Measurements from ENCODE around the gene MMP25.

Gene MMP25

DNA sequence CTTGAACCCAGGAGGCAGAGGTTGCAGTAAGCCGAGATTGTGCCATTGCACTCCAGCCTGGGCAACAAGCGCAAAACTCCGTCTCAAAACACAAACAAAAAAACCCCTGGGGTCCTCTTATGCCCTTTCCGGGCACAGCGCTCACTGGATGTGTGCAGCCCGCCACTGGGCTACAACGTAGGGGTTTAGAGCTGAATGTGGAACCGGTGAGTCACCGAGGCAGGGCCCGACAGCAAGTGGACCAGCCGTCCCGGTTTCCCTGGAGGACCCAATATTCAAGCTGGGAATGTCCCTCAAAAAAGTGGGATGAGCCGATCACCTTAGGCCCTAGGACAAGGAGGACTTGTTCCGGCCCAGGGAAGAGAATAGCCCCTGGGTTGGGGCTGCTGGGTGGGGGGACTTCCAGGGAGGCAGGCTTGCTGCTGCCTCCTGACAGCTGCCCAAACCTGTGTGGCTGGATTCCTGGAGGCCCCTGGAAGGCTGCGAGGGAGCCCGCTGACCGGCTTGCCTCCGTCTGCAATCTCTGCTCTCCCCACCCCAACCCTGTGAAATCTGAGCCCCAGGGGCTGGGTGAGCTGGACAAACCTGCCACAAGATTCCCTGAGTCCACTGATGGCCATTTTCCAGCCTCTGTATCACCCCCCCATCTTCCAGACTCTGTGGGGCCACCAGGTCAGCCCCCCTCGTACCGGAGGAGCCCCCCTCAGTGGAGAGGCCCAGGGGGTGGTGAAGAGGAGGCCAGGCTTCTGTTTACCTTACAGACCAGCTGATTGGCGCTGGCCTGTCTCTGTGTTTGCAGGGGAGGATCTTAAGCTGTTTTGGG is 36.6 kb upstream of the MMP25 start:
- H3K4me3 ChIP-seq (ENCODE audit: low read depth, low read length) = peak overlapping the region; percentile 50

DNA sequence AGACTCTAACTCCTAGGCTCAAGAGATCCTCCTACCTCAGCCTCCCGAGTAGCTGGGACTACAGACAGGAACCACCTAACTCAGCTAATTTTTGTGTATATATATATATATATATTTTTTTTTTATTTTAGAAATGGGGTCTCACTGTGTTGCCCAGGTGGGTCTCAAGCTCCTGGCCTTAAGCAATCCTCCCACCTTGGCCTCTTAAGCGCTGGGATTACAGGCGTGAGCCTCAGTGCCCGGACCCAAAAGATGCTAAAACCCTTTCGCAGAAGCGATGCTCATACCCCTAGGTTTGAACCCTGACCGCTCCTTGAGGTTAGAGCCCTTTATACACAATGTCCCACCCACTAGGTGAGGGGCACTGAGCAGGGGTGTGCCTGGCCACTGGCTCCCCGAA is 35.9 kb upstream of the MMP25 start:
- H3K4me1 ChIP-seq (ENCODE audit: control insufficient read depth, insufficient read depth, low read length) = peaks cover 77% of the 10 kb centered on the region
- no peak overlapping the region for H3K9ac ChIP-seq (ENCODE audit: low read length)
- peaks cover 38% of the 10 kb centered on the region for H3K27me3 ChIP-seq (ENCODE audit: control insufficient read depth, insufficient read depth, low read length)
- H3K4me3 ChIP-seq (ENCODE audit: low read depth, low read length) = no peak overlapping the region; the same call in 1 of the 2 replicates
- H3K36me3 ChIP-seq (ENCODE audit: control insufficient read depth, insufficient read depth, low read length) = peaks cover 8% of the 10 kb centered on the region
- no peaks in the 10 kb centered on the region for H3K9me3 ChIP-seq (ENCODE audit: control insufficient read depth, insufficient read depth, low read depth, low read length)
- 0 out of 2 replicates have a peak overlapping the region, but pooled peaks have one; percentile 95 for H3K27ac ChIP-seq (ENCODE audit: low read depth, low read length)

More for the DNA sequence above, 36.6 kb upstream of the MMP25 start:
- peak overlapping the region; percentile 95 for H3K27ac ChIP-seq (ENCODE audit: low read depth, low read length)
- H3K36me3 ChIP-seq (ENCODE audit: control insufficient read depth, insufficient read depth, low read length) = peaks cover 1% of the 10 kb centered on the region
- peaks cover 76% of the 10 kb centered on the region for H3K4me1 ChIP-seq (ENCODE audit: control insufficient read depth, insufficient read depth, low read length)
- H3K9ac ChIP-seq (ENCODE audit: low read length) = peak overlapping the region; percentile 95
- peaks cover 41% of the 10 kb centered on the region for H3K27me3 ChIP-seq (ENCODE audit: control insufficient read depth, insufficient read depth, low read length)
- H3K9me3 ChIP-seq (ENCODE audit: control insufficient read depth, insufficient read depth, low read depth, low read length) = no peaks in the 10 kb centered on the region

DNA sequence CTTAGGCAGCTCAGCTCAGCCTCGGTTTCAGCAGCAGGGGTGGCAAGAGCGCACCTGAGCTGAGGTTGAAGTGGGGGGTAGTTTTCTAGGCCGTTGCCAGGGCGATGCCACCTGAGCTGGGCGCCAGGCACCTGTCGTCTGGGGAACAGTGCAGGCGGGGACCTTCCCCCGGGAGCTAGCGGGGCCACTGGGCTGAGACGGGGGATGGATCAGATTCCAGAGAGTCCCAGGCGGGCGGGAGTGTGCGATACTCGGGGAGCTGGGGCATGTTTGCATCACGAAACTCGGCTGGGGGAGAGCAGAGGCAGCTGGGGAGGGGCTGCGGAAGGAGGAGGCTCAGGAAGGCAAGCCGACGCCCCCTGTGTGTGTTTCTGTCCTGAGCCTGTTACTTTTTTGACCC is 34.1 kb upstream of the MMP25 start:
- H3K4me3 ChIP-seq (ENCODE audit: low read depth, low read length) = peak overlapping the region; percentile 51
- no peak overlapping the region for H3K27ac ChIP-seq (ENCODE audit: low read depth, low read length)
- H3K9me3 ChIP-seq (ENCODE audit: control insufficient read depth, insufficient read depth, low read depth, low read length) = no peaks in the 10 kb centered on the region
- H3K36me3 ChIP-seq (ENCODE audit: control insufficient read depth, insufficient read depth, low read length) = peaks cover 16% of the 10 kb centered on the region
- H3K4me1 ChIP-seq (ENCODE audit: control insufficient read depth, insufficient read depth, low read length) = peaks cover 69% of the 10 kb centered on the region
- peak overlapping the region; percentile 1 for H3K9ac ChIP-seq (ENCODE audit: low read length)
- peaks cover 29% of the 10 kb centered on the region for H3K27me3 ChIP-seq (ENCODE audit: control insufficient read depth, insufficient read depth, low read length)

DNA sequence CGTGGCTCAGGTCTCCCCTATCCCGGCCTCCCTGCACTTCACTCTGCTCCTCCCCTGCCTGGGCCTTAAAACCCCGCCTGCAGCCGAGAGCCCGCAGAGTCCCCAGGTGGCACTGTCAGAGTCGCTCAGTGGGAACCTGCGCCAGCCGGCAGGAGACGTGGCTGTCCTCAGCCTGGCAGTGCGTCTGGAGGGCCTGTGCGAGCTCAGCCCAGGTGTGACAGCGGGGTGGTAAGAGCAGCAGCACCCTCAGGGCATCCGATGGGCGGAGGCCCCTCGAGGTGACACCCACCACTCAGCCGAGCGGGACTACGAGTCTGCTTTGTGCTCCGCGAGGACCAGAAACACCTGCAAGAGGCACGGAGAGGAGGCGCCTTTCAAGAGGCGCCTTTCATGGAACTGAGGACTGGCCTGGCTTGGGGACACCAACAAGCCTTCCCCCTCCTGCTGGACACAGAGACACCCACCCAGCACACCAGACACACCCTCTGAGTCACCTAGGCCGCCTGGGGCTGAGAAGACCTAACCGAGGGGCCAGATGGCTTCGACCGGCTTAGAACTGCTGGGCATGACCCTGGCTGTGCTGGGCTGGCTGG is 33.4 kb upstream of the MMP25 start, which contains the start of gene CLDN9:
CLDN9 (plus strand) TSS at position 96 of the 593 bp plus-strand sequence; CDS start at position 536, 440 bp downstream.
- Histone ChIP-seq H3K4me1 (ENCODE audit: control insufficient read depth, insufficient read depth, low read length) (peaks cover 62% of the 10 kb centered on the region), H3K27me3 (ENCODE audit: control insufficient read depth, insufficient read depth, low read length) (peaks cover 29% of the 10 kb centered on the region), H3K27ac (ENCODE audit: low read depth, low read length) (no peak within 1 kb of the TSS), H3K9me3 (ENCODE audit: control insufficient read depth, insufficient read depth, low read depth, low read length) (no peaks in the 10 kb centered on the region), H3K36me3 (ENCODE audit: control insufficient read depth, insufficient read depth, low read length) (peaks cover 16% of the 10 kb centered on the region), H3K4me3 (ENCODE audit: low read depth, low read length) (peak within 1 kb of the TSS; percentile 51), H3K9ac (ENCODE audit: low read length) (peak within 1 kb of the TSS; percentile 53)

DNA sequence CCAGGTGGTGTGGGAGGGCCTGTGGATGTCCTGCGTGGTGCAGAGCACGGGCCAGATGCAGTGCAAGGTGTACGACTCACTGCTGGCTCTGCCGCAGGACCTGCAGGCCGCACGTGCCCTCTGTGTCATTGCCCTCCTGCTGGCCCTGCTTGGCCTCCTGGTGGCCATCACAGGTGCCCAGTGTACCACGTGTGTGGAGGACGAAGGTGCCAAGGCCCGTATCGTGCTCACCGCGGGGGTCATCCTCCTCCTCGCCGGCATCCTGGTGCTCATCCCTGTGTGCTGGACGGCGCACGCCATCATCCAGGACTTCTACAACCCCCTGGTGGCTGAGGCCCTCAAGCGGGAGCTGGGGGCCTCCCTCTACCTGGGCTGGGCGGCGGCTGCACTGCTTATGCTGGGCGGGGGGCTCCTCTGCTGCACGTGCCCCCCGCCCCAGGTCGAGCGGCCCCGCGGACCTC is 32.8 kb upstream of the MMP25 start:
- Histone ChIP-seq H3K27ac (ENCODE audit: low read depth, low read length) (no peak overlapping the region), H3K4me1 (ENCODE audit: control insufficient read depth, insufficient read depth, low read length) (peaks cover 62% of the 10 kb centered on the region), H3K36me3 (ENCODE audit: control insufficient read depth, insufficient read depth, low read length) (peaks cover 16% of the 10 kb centered on the region), H3K27me3 (ENCODE audit: control insufficient read depth, insufficient read depth, low read length) (peaks cover 29% of the 10 kb centered on the region), H3K9ac (ENCODE audit: low read length) (peak overlapping the region; percentile 53), H3K4me3 (ENCODE audit: low read depth, low read length) (peak overlapping the region; percentile 51), H3K9me3 (ENCODE audit: control insufficient read depth, insufficient read depth, low read depth, low read length) (no peaks in the 10 kb centered on the region)

DNA sequence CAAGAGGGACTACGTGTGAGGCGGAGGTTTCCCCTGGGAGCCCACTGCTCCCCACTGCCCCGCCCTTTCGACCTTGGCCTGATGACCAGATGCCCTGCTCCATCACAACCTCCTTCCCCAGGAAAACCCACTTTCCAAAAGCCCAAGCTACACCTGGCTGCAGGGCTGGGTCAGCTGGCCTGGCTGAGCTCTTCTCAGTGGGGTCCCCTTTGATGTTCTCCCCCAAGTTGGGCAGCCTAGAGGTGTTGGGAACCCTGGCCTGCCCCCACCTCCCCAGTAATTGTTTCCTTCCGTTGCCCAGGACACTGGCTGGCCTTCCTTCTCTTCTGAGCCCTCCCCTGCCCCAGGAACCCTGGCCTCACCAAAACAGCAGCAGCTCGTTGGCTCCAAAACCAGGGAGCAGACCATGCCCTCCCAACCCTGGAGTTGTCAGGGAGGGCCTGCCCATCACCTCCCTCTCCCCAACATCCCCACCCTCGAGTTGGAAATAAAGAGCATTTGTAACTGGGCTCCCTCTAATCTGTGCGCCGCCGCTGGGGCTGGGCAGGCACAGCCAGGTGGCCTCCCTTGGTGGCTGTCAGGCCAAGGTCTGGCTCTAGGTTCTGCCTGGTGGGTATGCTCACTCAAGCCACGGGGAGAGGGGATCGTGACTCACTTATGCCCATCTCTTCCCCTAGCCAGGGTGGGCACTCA is 32.2 kb upstream of the MMP25 start:
- H3K4me1 ChIP-seq (ENCODE audit: control insufficient read depth, insufficient read depth, low read length) = peaks cover 57% of the 10 kb centered on the region

DNA sequence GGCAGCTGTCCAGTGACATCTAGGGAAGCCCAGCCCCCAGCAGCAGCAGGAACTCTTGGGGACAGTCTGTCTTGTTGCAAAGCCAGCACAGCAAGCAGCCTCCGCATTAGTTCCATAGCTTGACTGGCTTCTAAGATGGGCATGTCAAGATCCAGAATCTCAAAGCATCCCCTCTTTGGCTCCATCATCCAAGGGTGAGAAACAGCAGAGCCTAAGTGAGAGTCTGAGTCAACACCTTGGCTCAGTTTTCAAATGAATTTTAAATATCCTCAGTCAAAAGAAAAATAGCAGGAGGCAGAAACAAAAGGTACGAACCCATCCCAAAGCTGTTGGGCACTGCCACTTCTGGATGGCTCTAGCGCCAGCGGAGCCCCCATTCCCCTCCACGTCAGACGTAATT is 31.4 kb upstream of the MMP25 start:
- Histone ChIP-seq H3K36me3 (ENCODE audit: control insufficient read depth, insufficient read depth, low read length) (peaks cover 16% of the 10 kb centered on the region), H3K27ac (ENCODE audit: low read depth, low read length) (no peak overlapping the region), H3K4me3 (ENCODE audit: low read depth, low read length) (no peak overlapping the region), H3K9me3 (ENCODE audit: control insufficient read depth, insufficient read depth, low read depth, low read length) (no peaks in the 10 kb centered on the region), H3K4me1 (ENCODE audit: control insufficient read depth, insufficient read depth, low read length) (peaks cover 52% of the 10 kb centered on the region), H3K9ac (ENCODE audit: low read length) (no peak overlapping the region), H3K27me3 (ENCODE audit: control insufficient read depth, insufficient read depth, low read length) (peaks cover 29% of the 10 kb centered on the region)

More for the DNA sequence above, 32.2 kb upstream of the MMP25 start:
- Histone ChIP-seq H3K4me3 (ENCODE audit: low read depth, low read length) (0 out of 2 replicates have a peak overlapping the region, but pooled peaks have one; percentile 51), H3K27me3 (ENCODE audit: control insufficient read depth, insufficient read depth, low read length) (peaks cover 29% of the 10 kb centered on the region), H3K9me3 (ENCODE audit: control insufficient read depth, insufficient read depth, low read depth, low read length) (no peaks in the 10 kb centered on the region), H3K9ac (ENCODE audit: low read length) (no peak overlapping the region), H3K36me3 (ENCODE audit: control insufficient read depth, insufficient read depth, low read length) (peaks cover 16% of the 10 kb centered on the region), H3K27ac (ENCODE audit: low read depth, low read length) (no peak overlapping the region)

DNA sequence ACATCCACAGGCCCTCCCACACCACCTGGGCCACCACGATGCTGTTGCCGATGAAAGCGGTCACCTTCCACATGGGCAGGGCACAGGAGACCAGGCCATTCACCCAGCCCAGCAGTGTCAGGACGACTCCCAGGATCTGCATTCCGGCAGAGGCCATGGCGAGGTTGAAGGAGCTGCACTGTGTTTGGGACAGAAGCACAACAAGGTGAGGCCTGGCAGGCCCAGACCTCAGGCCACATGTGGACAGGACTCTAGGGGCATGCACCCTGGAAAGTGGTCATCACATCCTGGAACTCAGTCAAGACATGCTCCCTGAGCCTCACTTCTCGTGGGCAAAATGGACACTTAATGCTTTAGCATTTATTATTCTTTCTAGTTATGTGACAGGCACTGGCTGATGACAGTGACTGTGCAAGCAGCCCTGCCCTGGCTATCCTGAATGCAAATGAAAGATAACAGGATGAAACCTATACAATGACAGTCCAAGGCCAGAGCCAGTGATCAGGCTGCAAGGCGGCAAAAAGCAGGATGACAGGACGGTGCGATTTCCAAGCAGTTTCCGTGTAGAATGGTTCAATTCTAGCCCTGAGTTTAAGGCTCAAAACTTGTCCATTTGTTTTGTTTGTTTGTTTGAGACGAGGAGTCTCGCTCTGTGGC is 30.4 kb upstream of the MMP25 start:
- H3K4me3 ChIP-seq (ENCODE audit: low read depth, low read length) = peak overlapping the region; percentile 22
- H3K4me1 ChIP-seq (ENCODE audit: control insufficient read depth, insufficient read depth, low read length) = peaks cover 46% of the 10 kb centered on the region
- peaks cover 29% of the 10 kb centered on the region for H3K27me3 ChIP-seq (ENCODE audit: control insufficient read depth, insufficient read depth, low read length)
- H3K27ac ChIP-seq (ENCODE audit: low read depth, low read length) = no peak overlapping the region
- no peak overlapping the region for H3K9ac ChIP-seq (ENCODE audit: low read length)
- H3K9me3 ChIP-seq (ENCODE audit: control insufficient read depth, insufficient read depth, low read depth, low read length) = no peaks in the 10 kb centered on the region
- H3K36me3 ChIP-seq (ENCODE audit: control insufficient read depth, insufficient read depth, low read length) = peaks cover 16% of the 10 kb centered on the region

DNA sequence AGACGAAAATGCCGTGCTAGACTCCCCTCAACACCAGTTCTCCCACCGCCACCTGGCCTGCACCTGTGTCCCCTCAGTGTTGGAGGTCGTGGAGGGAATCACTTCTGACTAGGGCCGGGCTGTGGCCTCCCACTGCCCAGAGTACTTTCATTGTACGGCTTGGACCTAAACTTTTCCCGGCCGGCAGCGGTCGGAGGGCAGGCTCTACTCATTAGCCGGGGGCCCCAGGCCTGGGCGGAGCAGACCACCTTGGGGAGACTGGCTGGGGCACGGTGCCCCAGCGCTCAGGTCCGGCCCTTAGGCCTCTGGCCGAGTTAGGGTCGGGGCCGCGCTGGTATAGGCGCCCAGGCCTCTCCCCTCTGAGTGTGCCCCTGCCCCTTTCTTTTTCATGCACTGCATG is 29.0 kb upstream of the MMP25 start:
- H3K27ac ChIP-seq (ENCODE audit: low read depth, low read length) = peak overlapping the region; percentile 98
- H3K27me3 ChIP-seq (ENCODE audit: control insufficient read depth, insufficient read depth, low read length) = peaks cover 20% of the 10 kb centered on the region
- peak overlapping the region; percentile 86 for H3K4me3 ChIP-seq (ENCODE audit: low read depth, low read length)
- H3K9ac ChIP-seq (ENCODE audit: low read length) = peak overlapping the region; percentile 96
- H3K9me3 ChIP-seq (ENCODE audit: control insufficient read depth, insufficient read depth, low read depth, low read length) = no peaks in the 10 kb centered on the region
- peaks cover 23% of the 10 kb centered on the region for H3K36me3 ChIP-seq (ENCODE audit: control insufficient read depth, insufficient read depth, low read length)
- peaks cover 44% of the 10 kb centered on the region for H3K4me1 ChIP-seq (ENCODE audit: control insufficient read depth, insufficient read depth, low read length)

DNA sequence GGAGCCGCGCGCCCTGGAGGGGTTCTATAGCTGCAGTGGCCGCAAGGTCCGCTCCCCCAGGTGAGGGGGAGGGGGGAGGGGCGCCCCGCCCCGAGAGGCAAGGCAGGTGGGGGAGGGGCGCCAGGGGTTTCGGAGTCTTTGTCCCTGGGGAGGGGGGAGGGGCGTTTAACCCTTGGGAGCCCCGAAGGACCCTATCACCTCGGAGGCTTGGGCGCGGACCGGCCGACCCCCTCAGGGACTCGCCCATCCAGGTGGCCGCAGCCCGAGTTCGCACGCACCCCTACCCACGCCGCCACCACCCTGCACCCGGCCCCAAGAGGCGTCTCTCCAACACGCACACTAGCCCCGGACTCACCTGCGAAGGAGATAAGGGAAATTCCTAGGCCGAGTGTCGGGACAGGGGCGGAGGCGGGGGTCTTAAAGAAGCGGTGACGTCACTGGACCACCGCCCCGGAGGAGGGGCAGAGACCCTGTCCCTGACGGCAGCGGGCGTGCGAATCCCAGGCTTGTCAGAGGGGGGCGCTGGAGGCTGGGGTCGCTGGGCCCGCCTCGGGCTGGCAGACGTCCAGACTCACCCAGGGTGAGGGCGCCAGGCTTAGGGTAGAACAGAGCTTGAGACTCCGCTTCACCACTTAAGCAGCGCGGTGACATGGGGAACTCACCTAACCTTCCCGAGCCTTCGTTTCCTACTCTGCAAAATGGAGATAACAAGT is 28.4 kb upstream of the MMP25 start, which contains the start of gene CLDN6:
CLDN6 (minus strand) TSS at position 390 of the 713 bp plus-strand sequence. CDS start 2,162 bp downstream, outside the sequence.
- Histone ChIP-seq H3K9me3 (ENCODE audit: control insufficient read depth, insufficient read depth, low read depth, low read length) (no peaks in the 10 kb centered on the region), H3K9ac (ENCODE audit: low read length) (peak within 1 kb of the TSS; percentile 96), H3K4me3 (ENCODE audit: low read depth, low read length) (peak within 1 kb of the TSS; percentile 86), H3K4me1 (ENCODE audit: control insufficient read depth, insufficient read depth, low read length) (peaks cover 46% of the 10 kb centered on the region), H3K27ac (ENCODE audit: low read depth, low read length) (peak within 1 kb of the TSS; percentile 98), H3K36me3 (ENCODE audit: control insufficient read depth, insufficient read depth, low read length) (peaks cover 28% of the 10 kb centered on the region), H3K27me3 (ENCODE audit: control insufficient read depth, insufficient read depth, low read length) (peaks cover 14% of the 10 kb centered on the region)
